ENCODE measurements around the gene RNLS.

DNA sequence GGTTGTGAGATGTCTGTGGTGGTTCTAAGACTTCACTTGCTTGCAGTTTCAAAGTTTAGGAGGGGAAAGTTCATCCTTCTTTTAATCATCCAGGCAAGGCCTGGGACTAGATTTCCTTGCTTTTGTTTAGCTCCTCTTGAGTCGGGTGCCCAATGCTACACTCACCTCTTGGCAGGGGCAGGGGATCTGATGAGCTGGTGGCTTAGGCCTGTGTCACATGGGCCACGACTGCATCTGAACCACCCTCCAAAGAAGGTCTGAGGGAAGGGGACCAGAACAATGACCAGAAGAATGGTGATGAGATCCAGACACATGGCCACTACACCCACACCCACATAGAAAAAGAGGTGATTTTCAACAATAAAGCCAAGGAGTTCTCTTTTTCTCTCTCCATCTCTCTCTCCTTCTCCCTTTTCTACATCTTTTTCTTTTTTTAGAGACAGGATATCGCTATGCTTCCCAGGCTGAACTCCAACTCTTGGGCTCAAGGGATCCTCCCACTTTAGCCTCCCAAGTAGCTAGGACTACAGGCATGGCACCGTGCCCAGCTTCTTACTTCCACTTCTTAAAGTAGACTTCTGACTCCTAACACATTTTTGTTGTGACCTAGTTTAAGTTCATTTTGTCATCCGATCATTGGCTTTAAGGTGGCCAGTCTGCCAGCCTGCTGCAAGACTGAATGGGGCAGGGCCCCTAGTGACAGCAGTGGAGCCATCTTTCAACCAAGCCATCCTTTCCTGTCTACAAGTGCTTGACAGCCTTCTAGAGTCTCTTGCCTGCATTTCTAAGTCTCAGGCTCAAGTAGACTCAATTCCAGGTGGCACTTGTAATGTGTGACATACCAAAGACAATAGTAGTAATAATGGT lies 350.9 kb downstream of the RNLS start:
- TF ChIP-seq CTCF (IDR thresholded peaks at IDR 0.05) (no peak), POLR2A (IDR thresholded peaks at IDR 0.05) (no peak)

Measured in vagina (tissue), 2 donors.